GM10266 (cell line): Measurements from ENCODE around the gene MCM9.

Experiments
- DNase-seq: peaks from one replicate; pipeline ENCODE4 v3.0.0; 2012; ENCODE audit errors: extremely low spot score
- CTCF ChIP-seq: IDR thresholded peaks from 2 replicates; pipeline ENCODE4 v1.5.1; 2012; ENCODE audit warnings: mild to moderate bottlenecking, low read depth; ENCODE audit not compliant: control insufficient read depth, insufficient read depth; ENCODE audit errors: missing control alignments

The MCM9 gene

DNA sequence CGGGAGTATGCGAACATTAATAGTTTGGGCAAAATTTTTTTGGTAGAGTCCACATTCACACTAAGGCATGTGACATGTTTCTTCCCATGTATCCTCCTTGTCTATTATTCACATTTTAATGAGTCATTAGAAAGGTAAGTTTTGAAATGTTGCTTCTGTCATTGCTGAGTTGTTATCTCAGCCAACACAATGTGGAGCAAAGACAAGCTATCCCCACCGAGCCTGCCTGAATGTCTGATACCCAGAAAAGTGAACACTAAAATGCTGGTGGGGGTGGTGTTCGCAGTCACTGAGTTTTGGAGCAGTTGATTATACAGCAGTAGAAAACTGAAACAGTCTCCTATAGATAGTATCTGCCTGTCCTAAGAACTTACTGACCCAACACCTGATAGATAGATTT is 109.3 kb downstream of the MCM9 start:
- no peak for DNase-seq
- TF ChIP-seq CTCF: no peak

DNA sequence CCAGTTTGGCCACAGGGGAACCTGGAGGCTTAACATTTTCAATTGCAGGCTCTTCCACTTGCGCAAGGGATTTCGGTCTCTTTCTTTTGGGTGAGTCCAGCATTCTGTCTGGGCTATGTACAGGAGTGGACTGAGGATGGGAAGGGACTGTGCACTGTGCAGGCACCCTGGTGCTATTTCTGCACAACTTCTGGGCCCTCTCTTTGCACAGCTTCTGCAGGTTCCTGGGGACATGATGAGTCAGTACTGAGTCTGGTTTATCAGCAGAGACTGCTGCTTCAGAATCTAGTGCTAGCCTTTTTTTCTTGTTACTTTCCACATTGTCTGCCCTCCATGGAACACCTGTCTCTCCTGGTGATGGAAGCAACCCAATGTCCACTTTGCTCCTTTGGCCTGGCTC is 119.5 kb downstream of the MCM9 start:
- TF ChIP-seq CTCF: no peak
- DNase-seq: no peak

- TF ChIP-seq CTCF: no peak
- DNase-seq: no peak
Observed at GRCh38 chr6:118813775-118814174, 121.2 kb downstream of the MCM9 start.

- no peak for TF ChIP-seq CTCF
- no peak for DNase-seq
Observed at GRCh38 chr6:118812970-118813369, 122.0 kb downstream of the MCM9 start.

DNA sequence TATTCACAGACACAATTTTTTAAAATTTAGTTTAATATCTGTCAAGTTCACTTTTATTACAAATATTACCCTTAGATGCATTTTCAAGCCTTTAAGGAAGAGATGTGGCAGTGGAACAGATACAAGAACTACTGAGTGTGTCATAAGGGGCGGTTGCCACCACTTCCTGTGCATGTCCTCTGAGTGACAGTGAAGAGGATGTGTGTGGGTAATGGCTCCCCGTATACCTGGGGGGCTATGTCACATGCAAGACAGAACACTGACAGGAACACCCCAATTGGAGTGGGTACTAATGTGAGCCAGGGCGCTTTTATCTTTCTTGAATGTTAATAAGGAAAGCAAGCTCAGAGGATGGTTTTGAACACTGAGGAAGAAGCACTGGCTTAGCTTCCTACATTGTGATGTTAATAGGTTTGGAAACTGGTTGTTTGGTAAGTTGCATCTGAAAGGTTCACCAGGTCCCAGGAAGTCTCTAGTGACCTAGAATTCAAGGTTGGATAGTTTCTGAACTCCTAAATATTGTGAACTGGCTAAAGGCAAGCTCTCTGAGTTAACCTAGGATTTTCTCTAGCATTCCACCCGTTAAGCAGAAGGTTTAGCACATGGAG is 124.4 kb downstream of the MCM9 start:
- TF ChIP-seq CTCF: no peak
- DNase-seq: peak; percentile 43

DNA sequence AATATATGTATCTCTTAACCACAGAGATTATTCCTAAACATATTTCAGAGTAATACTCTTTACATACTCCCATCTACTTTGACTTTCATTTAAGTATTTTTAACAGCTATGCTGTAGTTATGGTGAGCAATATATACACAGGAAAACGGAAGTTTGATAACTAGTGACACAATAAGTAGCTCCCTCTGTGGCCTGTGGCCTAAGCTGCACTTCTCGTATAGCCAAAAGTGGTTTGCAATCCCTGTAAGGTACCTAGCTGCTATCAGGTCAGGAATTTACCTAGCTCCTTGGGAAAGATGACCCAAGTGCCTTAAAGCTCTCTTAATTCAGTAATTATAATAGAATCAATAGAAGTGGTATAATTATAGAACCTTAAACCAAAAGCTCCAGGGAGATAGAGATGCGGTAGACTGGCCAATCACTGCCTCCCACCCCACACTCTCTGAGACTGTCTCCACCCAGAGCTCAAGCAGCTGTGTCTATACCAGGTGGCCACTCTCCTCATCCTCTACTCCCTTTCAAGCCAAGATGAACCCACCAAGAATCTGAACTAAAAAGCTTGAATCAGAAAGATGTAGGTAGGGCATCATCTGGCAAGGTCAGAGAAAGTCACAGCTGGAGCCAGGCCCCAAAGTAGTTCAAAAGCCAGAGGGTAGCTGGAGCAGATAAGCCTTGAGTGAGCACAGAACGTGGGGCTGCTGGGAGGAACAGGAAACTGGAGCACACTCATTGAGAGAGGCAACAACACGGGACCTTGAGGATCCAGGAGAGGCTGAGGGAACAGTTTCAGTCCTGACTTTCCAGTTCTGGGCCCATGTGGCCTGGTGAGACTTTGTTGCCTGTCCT is 125.9 kb downstream of the MCM9 start:
- no peak for DNase-seq
- TF ChIP-seq CTCF: no peak

DNA sequence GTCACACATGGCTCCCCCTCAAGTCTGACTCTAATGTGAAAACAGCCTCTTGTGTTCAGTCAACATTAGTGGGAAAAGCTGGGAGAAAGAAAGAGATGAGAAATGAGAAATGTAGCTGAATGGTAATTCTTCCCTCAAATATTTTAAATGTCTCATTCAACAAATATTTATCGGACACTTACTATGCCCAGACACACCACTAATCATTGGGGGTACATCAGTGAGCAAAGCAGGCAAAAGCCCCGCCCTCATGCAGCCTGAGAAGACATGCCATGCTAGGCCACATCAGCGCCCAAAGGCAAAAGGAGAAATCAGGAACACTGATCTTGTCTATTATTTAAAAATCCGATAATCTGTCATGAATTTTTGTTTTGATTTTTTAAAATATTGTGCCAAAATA is 130.9 kb downstream of the MCM9 start:
- no peak for TF ChIP-seq CTCF
- no peak for DNase-seq
